ENCODE data around the gene AKT3.

- TF ChIP-seq CTCF (IDR thresholded peaks at IDR 0.05): no peak
- no peak for TF ChIP-seq POLR2A (IDR thresholded peaks at IDR 0.05)
Observed at GRCh38 chr1:243885806-243886205, 35.8 kb upstream of the AKT3 start.
